B cell (primary cell): ENCODE data around the gene COL5A3. TPM values are rescaled to one million over a fixed set of nuclear protein-coding genes. Genes with fewer than 3 reads are reported as not detected.

Source experiments
- ATAC-seq: fragments of 200-7000 bp; cut with Tn5 transposase; one replicate; pipeline ENCODE4 v1.10.0; 2021; ENCODE audit warnings: low read depth, mild to moderate bottlenecking, moderate number of reproducible peaks, moderate library complexity
- CTCF ChIA-PET: fragments of 350-600 bp; sonication (Branson Sonifier 250); formaldehyde crosslinking; loops from one replicate; lab custom pipeline; 2021; ENCODE audit warnings: antibody characterized with exemption, inconsistent platforms; lab: Charles Lee
- POLR2A ChIA-PET: fragments of 350-600 bp; sonication (Branson Sonifier 250); formaldehyde crosslinking; loops from one replicate; lab custom pipeline; 2021; ENCODE audit warnings: antibody characterized with exemption; lab: Charles Lee
- DNase-seq: peaks from one replicate; pipeline ENCODE4 v3.0.0; 2013
- H2AFZ ChIP-seq: 2 replicates; pipeline ENCODE4 v1.6.1; 2012; ENCODE audit warnings: mild to moderate bottlenecking, low read depth, low read length; ENCODE audit not compliant: insufficient read depth, poor library complexity, severe bottlenecking
- H3K27ac ChIP-seq, 2 donors: 1 replicate in 1 of 2; 2 replicates in 1 of 2; pipeline ENCODE4 v1.5.1; 2012 to 2013; ENCODE audit warnings: low read length in 2 of 2, mild to moderate bottlenecking in 2 of 2, moderate library complexity in 1 of 2
- H3K27me3 ChIP-seq, 4 experiments: fragments of 200-600 bp in 1 of 4; sonication (generic) in 1 of 4; replicated peaks in 1 of 4; 1 replicate in 2 of 4; 2 replicates in 2 of 4; pipeline versions ENCODE4 v1.6.1 to v1.7.0; 2013 to 2016; ENCODE audit warnings: low read length in 3 of 4, mild to moderate bottlenecking in 2 of 4, mixed read lengths in 1 of 4, moderate library complexity in 1 of 4; ENCODE audit not compliant: insufficient read depth in 4 of 4, control insufficient read depth in 3 of 4; ENCODE audit errors: control extremely low read depth in 1 of 4
- H3K36me3 ChIP-seq, 2 experiments: replicated peaks in 1 of 2; 1 replicate in 1 of 2; 2 replicates in 1 of 2; pipeline versions ENCODE4 v1.6.1 to v1.7.1; 2013; ENCODE audit warnings: low read length in 1 of 2; ENCODE audit not compliant: insufficient read depth in 2 of 2, control insufficient read depth in 1 of 2; ENCODE audit errors: control extremely low read depth in 1 of 2, extremely low read depth in 1 of 2
- H3K4me1 ChIP-seq, 2 donors: fragments of 200-600 bp in 1 of 2; sonication (generic) in 1 of 2; 1 replicate in 1 of 2; 2 replicates in 1 of 2; pipeline versions ENCODE4 v1.5.1 to v1.6.1; 2013 to 2017; ENCODE audit warnings: low read length in 2 of 2; ENCODE audit not compliant: control insufficient read depth in 2 of 2, insufficient read depth in 2 of 2
- H3K4me2 ChIP-seq: replicated peaks from 2 replicates; pipeline ENCODE3; 2012; ENCODE audit warnings: mild to moderate bottlenecking, low read depth, low read length; ENCODE audit not compliant: poor library complexity, severe bottlenecking
- H3K4me3 ChIP-seq, 5 experiments: fragments of 200-600 bp in 1 of 5; sonication (generic) in 1 of 5; 1 replicate in 3 of 5; 2 replicates in 2 of 5; pipeline versions ENCODE4 v1.5.1 to v1.7.0; 2011 to 2016; ENCODE audit warnings: low read length in 4 of 5, mild to moderate bottlenecking in 4 of 5, low read depth in 2 of 5, control low read depth in 1 of 5, moderate library complexity in 1 of 5; ENCODE audit not compliant: insufficient read depth in 1 of 5; ENCODE audit errors: control extremely low read depth in 1 of 5, extremely low read depth in 1 of 5
- H3K79me2 ChIP-seq: fragments of 200-600 bp; sonication (generic); one replicate; pipeline ENCODE4 v1.6.0; 2016; ENCODE audit warnings: low read length; ENCODE audit not compliant: control insufficient read depth, insufficient read depth
- H3K9ac ChIP-seq: fragments of 200-600 bp; sonication (generic); 2 replicates; pipeline ENCODE4 v1.6.1; 2017; ENCODE audit warnings: mild to moderate bottlenecking, low read length, moderate library complexity
- H3K9me3 ChIP-seq, 3 donors: one replicate each; pipeline versions ENCODE4 v1.6.1 to v1.7.1; 2013; ENCODE audit warnings: low read length in 2 of 3; ENCODE audit not compliant: control insufficient read depth in 2 of 3, insufficient read depth in 1 of 3; ENCODE audit errors: control extremely low read depth in 1 of 3
- H4K20me1 ChIP-seq: 2 replicates; pipeline ENCODE4 v1.6.0; 2012; ENCODE audit warnings: mild to moderate bottlenecking, low read length; ENCODE audit not compliant: insufficient read depth, control insufficient read depth, poor library complexity, severe bottlenecking
- H3K27ac Mint-ChIP-seq: one replicate; pipeline ENCODE4 v1.8.0; 2021; ENCODE audit warnings: mixed read lengths
- H3K27me3 Mint-ChIP-seq: one replicate; pipeline ENCODE4 v1.8.0; 2021; ENCODE audit warnings: mixed read lengths
- H3K4me1 Mint-ChIP-seq: one replicate; pipeline ENCODE4 v1.8.0; 2021; ENCODE audit warnings: mixed read lengths
- H3K4me3 Mint-ChIP-seq: one replicate; pipeline ENCODE4 v1.8.0; 2021; ENCODE audit warnings: mixed read lengths
- H3K9me3 Mint-ChIP-seq: one replicate; pipeline ENCODE4 v1.8.0; 2022; ENCODE audit warnings: mixed read lengths; ENCODE audit not compliant: insufficient read depth
- EZH2 ChIP-seq: IDR thresholded peaks from 2 replicates; pipeline ENCODE4 v1.6.1; 2012; ENCODE audit warnings: borderline replicate concordance, low read depth, mild to moderate bottlenecking, moderate library complexity, low read length; ENCODE audit not compliant: insufficient read depth, poor library complexity, severe bottlenecking
- WGBS: methylation state at CpG from one replicate; pipeline ENCODE4 v1.1.5; 2013; ENCODE audit warnings: missing lambda C conversion rate; ENCODE audit not compliant: insufficient coverage; 5-methylcytosine and 5-hydroxymethylcytosine counted together
- intact Hi-C: fragments of 100-400 bp; cut with micrococcal nuclease; formaldehyde crosslinking; loops from one replicate; pipeline ENCODE4 v1.10.0; 2022
- polyA plus RNA-seq: library from polyadenylated mRNA; depleted of rRNA; stranded (reverse); fragments of >200 nt; gene quantifications from 2 replicates; pipeline ENCODE4 v1.2.3, GENCODE V29; 2012
- total RNA-seq, 2 donors: library from RNA; stranded (reverse); fragments of 120-200 nt in 1 of 2; gene quantifications; 1 replicate in 1 of 2; 2 replicates in 1 of 2; pipeline versions ENCODE4 v1.2.3 to v1.2.4, GENCODE V29; 2013 to 2022
- TF ChIP-seq, protein P1 (sequence below): fragments of 200-600 bp; IDR thresholded peaks from one replicate; pipeline ENCODE4 v1.8.0; 2022; ENCODE audit warnings: antibody characterized with exemption, mild to moderate bottlenecking

Gene COL5A3
- total and polyA plus RNA-seq, 2 donors (not counting 1 experiment from before 2014, with no cell fraction given), result 0.01 TPM; not detected in 1

DNA sequence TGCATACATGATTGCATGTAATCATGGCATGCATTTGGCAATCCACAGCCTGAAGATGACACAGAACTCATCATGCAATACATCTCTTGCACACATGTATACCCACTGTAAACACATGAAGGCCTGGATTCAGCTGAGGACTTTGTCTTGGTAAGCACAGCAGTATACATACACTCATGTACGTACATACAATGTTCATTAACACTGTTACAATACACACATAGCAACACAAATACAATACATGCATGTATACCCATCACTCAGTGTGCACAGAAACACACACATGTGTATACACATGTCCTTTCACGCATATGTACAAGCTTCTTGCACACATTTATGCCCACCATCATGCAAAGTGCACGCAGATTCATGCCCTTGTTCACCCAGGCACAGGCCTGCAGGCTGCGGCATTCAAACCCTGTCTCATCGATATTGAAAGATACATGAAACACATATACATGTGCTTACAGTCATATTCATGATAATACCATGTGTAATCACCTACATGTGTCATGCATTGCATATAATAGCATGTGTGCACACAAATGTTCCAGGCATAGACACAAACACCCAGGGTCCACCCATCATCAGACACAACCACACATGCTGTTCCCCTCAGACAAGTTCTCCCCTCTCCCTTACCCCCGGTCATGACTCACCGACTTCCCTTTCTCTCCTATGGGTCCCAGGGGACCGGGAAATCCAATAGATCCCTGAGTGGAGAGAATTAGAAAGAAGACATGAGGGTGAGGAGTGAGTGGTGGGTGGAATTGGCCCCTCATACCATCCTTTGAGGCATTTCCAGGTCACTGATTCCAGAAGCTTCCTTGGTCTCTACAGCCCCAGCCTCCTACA lies 28.7 kb downstream of the COL5A3 start:
- no peak for ATAC-seq
- H3K27ac ChIP-seq, result no peak overlapping the region
- no peak overlapping the region for H2AFZ ChIP-seq
- Mint-ChIP-seq H3K9me3 (peaks cover 2% of the 10 kb centered on the region), H3K27me3 (peaks cover 28% of the 10 kb centered on the region), H3K4me3 (no peak overlapping the region), H3K27ac (no peak overlapping the region), H3K4me1 (no peaks in the 10 kb centered on the region)
- no peak overlapping the region for H3K4me2 ChIP-seq
- 92% methylated on average over 3 of the region's 8 CpGs for WGBS
- intact Hi-C loops, result no loop called here
- peaks cover 0 to 8% (median 0%) of the 10 kb centered on the region in 3 donors for H3K9me3 ChIP-seq
- H3K4me3 ChIP-seq, result no peak overlapping the region
- no peaks in the 10 kb centered on the region for H3K36me3 ChIP-seq
- H3K27me3 ChIP-seq, result peaks cover 0 to 16% (median 1%) of the 10 kb centered on the region in 4 experiments
- POLR2A ChIA-PET, result no interaction called here
- CTCF ChIA-PET, result no interaction called here
- H4K20me1 ChIP-seq, result no peaks in the 10 kb centered on the region
- no peak overlapping the region for H3K9ac ChIP-seq
- no peak for DNase-seq
- H3K79me2 ChIP-seq, result no peaks in the 10 kb centered on the region
- TF ChIP-seq, protein P1, sequence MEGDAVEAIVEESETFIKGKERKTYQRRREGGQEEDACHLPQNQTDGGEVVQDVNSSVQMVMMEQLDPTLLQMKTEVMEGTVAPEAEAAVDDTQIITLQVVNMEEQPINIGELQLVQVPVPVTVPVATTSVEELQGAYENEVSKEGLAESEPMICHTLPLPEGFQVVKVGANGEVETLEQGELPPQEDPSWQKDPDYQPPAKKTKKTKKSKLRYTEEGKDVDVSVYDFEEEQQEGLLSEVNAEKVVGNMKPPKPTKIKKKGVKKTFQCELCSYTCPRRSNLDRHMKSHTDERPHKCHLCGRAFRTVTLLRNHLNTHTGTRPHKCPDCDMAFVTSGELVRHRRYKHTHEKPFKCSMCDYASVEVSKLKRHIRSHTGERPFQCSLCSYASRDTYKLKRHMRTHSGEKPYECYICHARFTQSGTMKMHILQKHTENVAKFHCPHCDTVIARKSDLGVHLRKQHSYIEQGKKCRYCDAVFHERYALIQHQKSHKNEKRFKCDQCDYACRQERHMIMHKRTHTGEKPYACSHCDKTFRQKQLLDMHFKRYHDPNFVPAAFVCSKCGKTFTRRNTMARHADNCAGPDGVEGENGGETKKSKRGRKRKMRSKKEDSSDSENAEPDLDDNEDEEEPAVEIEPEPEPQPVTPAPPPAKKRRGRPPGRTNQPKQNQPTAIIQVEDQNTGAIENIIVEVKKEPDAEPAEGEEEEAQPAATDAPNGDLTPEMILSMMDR, result no peak
- TF ChIP-seq EZH2, result no peak
- H3K4me1 ChIP-seq, result no peaks in the 10 kb centered on the region

DNA sequence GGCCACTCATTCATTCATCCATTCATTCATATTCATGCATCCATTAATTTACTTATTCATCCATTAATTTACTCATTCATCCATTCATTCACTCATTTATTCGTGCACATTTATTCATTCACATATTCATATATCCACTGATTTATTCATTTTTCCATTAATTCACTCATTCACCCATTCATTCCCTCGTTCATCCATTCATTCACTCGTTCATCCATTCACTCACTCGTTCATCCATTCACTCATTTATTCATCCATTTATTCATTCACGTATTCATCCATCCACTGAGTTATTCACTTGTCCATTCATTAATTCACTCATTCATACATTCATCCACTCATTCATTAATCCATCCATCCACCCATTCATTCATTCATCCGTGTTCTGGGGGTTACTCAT lies 38.2 kb downstream of the COL5A3 start:
- Histone ChIP-seq H4K20me1 (no peaks in the 10 kb centered on the region), H3K27ac (no peak overlapping the region), H3K4me3 (no peak overlapping the region), H3K9me3 (peaks cover 0 to 4% (median 0%) of the 10 kb centered on the region in 3 donors), H2AFZ (no peak overlapping the region), H3K79me2 (no peaks in the 10 kb centered on the region), H3K9ac (no peak overlapping the region), H3K36me3 (no peaks in the 10 kb centered on the region), H3K4me1 (no peaks in the 10 kb centered on the region), H3K27me3 (peaks cover 0 to 28% (median 5%) of the 10 kb centered on the region in 4 experiments), H3K4me2 (no peak overlapping the region)
- no peak overlapping the region for H3K4me3 Mint-ChIP-seq
- H3K27ac Mint-ChIP-seq, result no peak overlapping the region
- H3K4me1 Mint-ChIP-seq, result no peaks in the 10 kb centered on the region
- 90% methylated on average over 3 of the region's 6 CpGs for WGBS
- no peak for DNase-seq
- peaks cover 19% of the 10 kb centered on the region for H3K27me3 Mint-ChIP-seq
- TF ChIP-seq, protein P1, result no peak
- TF ChIP-seq EZH2, result no peak
- ChIA-PET POLR2A (no interaction called here), CTCF (no interaction called here)
- ATAC-seq, result no peak
- H3K9me3 Mint-ChIP-seq, result no peaks in the 10 kb centered on the region
- intact Hi-C loops, result no loop called here
